A673 (cell line): ENCODE data around the gene RASGRP2. TPM values are rescaled to one million over a fixed set of nuclear protein-coding genes. Genes with fewer than 3 reads are reported as not detected.

Experiments
- BruUV-seq: library from RNA; stranded (reverse); fragments of 400-500 nt; replicated peaks from 2 replicates; lab custom pipeline; 2021; lab: Mats Ljungman, UMichigan
- CTCF ChIA-PET: fragments of 300-600 bp; sonication (Branson Sonifier 250); formaldehyde crosslinking; loops from one replicate; lab custom pipeline; 2022; ENCODE audit warnings: antibody characterized with exemption; lab: Charles Lee
- POLR2A ChIA-PET: fragments of 300-600 bp; sonication (Branson Sonifier 250); formaldehyde crosslinking; loops from one replicate; lab custom pipeline; 2022; ENCODE audit warnings: antibody characterized with exemption; ENCODE audit not compliant: low non-redundant PET; lab: Charles Lee
- DNase-seq: peaks from one replicate; pipeline ENCODE4 v3.0.0-alpha.2; 2015; ENCODE audit warnings: low spot score
- H3K27ac ChIP-seq: fragments of 200-600 bp; sonication (generic); 2 replicates; pipeline ENCODE4 v1.5.1; 2016; ENCODE audit warnings: mixed run types, low read depth, mild to moderate bottlenecking, mixed read lengths, antibody characterized with exemption, low read length; ENCODE audit not compliant: poor library complexity, severe bottlenecking
- H3K27me3 ChIP-seq: fragments of 200-600 bp; sonication (generic); replicated peaks from 2 replicates; pipeline ENCODE4 v1.6.1; 2017; ENCODE audit warnings: mixed run types, low read depth, mild to moderate bottlenecking, mixed read lengths, antibody characterized with exemption, low read length; ENCODE audit not compliant: insufficient read depth, poor library complexity
- H3K36me3 ChIP-seq: fragments of 200-600 bp; sonication (generic); 2 replicates; pipeline ENCODE4 v1.6.1; 2016; ENCODE audit warnings: mixed run types, mild to moderate bottlenecking, mixed read lengths, antibody characterized with exemption, low read length; ENCODE audit not compliant: insufficient read depth, poor library complexity, severe bottlenecking
- H3K4me1 ChIP-seq: fragments of 200-600 bp; sonication (generic); 2 replicates; pipeline ENCODE4 v1.6.1; 2017; ENCODE audit warnings: mixed run types, mild to moderate bottlenecking, mixed read lengths, antibody characterized with exemption, low read length; ENCODE audit not compliant: insufficient read depth, poor library complexity, severe bottlenecking
- H3K4me3 ChIP-seq: fragments of 200-600 bp; sonication (generic); 2 replicates; pipeline ENCODE4 v1.5.1; 2016; ENCODE audit warnings: low read depth, mixed run types, mild to moderate bottlenecking, mixed read lengths, low read length; ENCODE audit not compliant: poor library complexity, severe bottlenecking
- H3K9me3 ChIP-seq: fragments of 200-600 bp; sonication (generic); 2 replicates; pipeline ENCODE4 v1.6.1; 2016; ENCODE audit warnings: mixed run types, low read depth, mild to moderate bottlenecking, mixed read lengths, antibody characterized with exemption, low read length; ENCODE audit not compliant: poor library complexity, severe bottlenecking
- EZH2 ChIP-seq: fragments of 200-600 bp; sonication (generic); IDR thresholded peaks from 2 replicates; pipeline ENCODE4 v1.6.1; 2017; ENCODE audit warnings: borderline replicate concordance, low read depth, mild to moderate bottlenecking, mixed read lengths, antibody characterized with exemption, low read length; ENCODE audit not compliant: poor library complexity, severe bottlenecking
- intact Hi-C: fragments of 100-400 bp; cut with micrococcal nuclease; formaldehyde crosslinking; loops from one replicate; pipeline ENCODE4 v1.10.0; 2022; ENCODE audit not compliant: unreplicated experiment
- total RNA-seq: library from RNA; stranded (reverse); gene quantifications from 2 replicates; pipeline ENCODE4 v1.2.3, GENCODE V29; 2021
- TF ChIP-seq, protein P1 (sequence below): fragments of 300-800, 200-600 bp; sonication (generic); conservative IDR thresholded peaks from 2 replicates; pipeline ENCODE4 v1.5.1; 2017; ENCODE audit warnings: low read depth, mild to moderate bottlenecking, antibody characterized with exemption, low read length, moderate library complexity, mixed read lengths

RASGRP2 gene
- total RNA-seq, 1 experiment from 2014 or later, result 2.0 TPM

DNA sequence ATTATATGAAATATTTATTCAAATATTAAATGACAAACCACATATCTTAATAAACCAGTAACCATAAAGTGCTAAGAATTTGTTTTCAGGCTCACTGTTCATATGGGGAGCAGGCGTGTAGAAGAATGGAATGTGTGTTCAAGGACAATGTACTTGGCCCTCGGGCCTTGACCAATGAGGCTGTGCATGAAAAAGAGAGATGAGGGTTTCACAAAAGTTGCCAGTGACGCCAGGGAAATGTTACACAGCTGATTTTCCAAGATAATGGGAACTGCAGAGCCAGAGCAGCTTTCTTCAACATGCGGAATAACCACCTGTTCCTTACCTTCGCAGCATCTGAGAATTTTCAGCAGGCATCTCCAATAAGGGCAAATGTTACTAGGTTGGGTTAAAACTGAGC is 30.2 kb upstream of the RASGRP2 start:
- BruUV-seq, result no TSS peak
- intact Hi-C loops, result no loop called here
- no peaks in the 10 kb centered on the region for H3K27me3 ChIP-seq
- H3K27ac ChIP-seq, result no peak overlapping the region
- no peaks in the 10 kb centered on the region for H3K9me3 ChIP-seq
- H3K36me3 ChIP-seq, result peaks cover 84% of the 10 kb centered on the region
- DNase-seq, result no peak
- H3K4me3 ChIP-seq, result no peak overlapping the region
- TF ChIP-seq, protein P1, sequence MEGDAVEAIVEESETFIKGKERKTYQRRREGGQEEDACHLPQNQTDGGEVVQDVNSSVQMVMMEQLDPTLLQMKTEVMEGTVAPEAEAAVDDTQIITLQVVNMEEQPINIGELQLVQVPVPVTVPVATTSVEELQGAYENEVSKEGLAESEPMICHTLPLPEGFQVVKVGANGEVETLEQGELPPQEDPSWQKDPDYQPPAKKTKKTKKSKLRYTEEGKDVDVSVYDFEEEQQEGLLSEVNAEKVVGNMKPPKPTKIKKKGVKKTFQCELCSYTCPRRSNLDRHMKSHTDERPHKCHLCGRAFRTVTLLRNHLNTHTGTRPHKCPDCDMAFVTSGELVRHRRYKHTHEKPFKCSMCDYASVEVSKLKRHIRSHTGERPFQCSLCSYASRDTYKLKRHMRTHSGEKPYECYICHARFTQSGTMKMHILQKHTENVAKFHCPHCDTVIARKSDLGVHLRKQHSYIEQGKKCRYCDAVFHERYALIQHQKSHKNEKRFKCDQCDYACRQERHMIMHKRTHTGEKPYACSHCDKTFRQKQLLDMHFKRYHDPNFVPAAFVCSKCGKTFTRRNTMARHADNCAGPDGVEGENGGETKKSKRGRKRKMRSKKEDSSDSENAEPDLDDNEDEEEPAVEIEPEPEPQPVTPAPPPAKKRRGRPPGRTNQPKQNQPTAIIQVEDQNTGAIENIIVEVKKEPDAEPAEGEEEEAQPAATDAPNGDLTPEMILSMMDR, result no peak
- TF ChIP-seq EZH2, result no peak
- ChIA-PET POLR2A (interaction anchor here (0.9 kb wide), 1 partner anchor 11 kb away, joined by 3 read pairs; no protein-coding TSS in a partner anchor), CTCF (no interaction called here)
- H3K4me1 ChIP-seq, result peaks cover 28% of the 10 kb centered on the region

DNA sequence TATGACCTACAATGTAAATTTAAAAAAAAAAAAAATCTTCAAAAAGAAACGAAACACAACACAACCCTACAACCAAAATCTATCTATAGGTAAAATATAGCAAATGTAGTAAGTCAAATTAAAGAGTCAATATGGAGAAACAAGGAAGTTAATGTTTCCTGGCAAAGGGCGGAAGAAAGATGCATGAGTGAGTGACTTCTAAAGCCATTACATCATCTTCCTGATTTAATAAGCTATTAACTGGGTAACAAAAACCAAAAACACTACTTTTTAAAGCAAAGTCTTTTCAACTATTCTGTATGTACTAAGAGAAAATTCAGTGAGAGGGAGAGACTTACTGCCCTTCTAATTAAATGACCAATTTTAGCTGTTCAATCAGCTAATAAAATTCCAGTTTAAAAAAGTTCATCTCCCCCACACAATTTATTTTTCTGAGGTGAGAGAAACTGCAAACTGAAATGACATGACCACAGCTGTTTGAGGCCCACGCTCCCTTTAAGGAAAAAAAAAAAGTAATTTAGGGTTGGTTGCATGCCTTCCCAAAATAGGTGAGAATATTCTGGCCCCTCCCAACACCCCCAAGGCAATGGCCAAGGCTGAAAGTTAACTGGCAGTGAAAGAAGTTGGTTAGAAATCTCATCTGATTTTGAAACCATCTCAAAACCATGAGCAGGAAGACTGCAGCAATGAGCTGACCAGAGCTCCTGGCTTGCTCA is 28.5 kb upstream of the RASGRP2 start:
- Histone ChIP-seq H3K4me3 (no peak overlapping the region), H3K27me3 (no peaks in the 10 kb centered on the region), H3K36me3 (peaks cover 100% of the 10 kb centered on the region), H3K9me3 (no peaks in the 10 kb centered on the region), H3K27ac (peak overlapping the region; percentile 8), H3K4me1 (peaks cover 35% of the 10 kb centered on the region)
- ChIA-PET CTCF (interaction anchor here (0.7 kb wide), 1 partner anchor 152 kb away, joined by 3 read pairs; no protein-coding TSS in a partner anchor), POLR2A (interaction anchor here (0.5 to 0.7 kb wide), 5 partner anchors 11 to 731 kb away, joined by 5 to 8 read pairs (median 5); partner anchors contain the start of gene PYGM)
- intact Hi-C loops, result no loop called here
- DNase-seq, result no peak
- no TSS peak for BruUV-seq
- no peak for TF ChIP-seq EZH2
- TF ChIP-seq, protein P1, result no peak

DNA sequence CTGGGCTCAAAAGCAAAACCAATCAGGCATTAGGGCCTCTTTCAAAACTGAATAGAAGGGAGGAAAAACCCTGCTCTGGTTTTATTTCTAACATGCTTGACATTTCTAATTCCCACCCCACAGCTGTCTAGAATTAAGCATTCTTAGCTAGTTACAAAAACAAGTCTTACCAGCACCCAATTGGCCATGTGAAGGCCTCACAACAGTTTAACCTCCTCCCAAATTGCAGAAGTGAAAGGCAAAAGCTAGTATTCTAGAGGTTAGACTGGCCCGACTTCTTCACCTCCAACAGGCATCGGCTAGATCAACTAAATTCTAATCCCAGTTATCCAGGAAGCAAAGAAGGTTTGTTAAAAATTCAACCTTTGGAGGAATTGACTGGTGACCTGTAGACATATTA is 27.9 kb upstream of the RASGRP2 start:
- ChIA-PET POLR2A (interaction anchor here (0.5 to 0.6 kb wide), 2 partner anchors 11 to 732 kb away, joined by 5 to 7 read pairs; no protein-coding TSS in a partner anchor), CTCF (interaction anchor here (0.7 kb wide), 1 partner anchor 151 kb away, joined by 3 read pairs; no protein-coding TSS in a partner anchor)
- no peaks in the 10 kb centered on the region for H3K9me3 ChIP-seq
- H3K36me3 ChIP-seq, result peaks cover 100% of the 10 kb centered on the region
- intact Hi-C loops, result no loop called here
- no peak for DNase-seq
- TF ChIP-seq, protein P1, result no peak
- TF ChIP-seq EZH2, result no peak
- no peak overlapping the region for H3K4me3 ChIP-seq
- peaks cover 36% of the 10 kb centered on the region for H3K4me1 ChIP-seq
- H3K27me3 ChIP-seq, result no peaks in the 10 kb centered on the region
- peak overlapping the region; percentile 8 for H3K27ac ChIP-seq
- no TSS peak for BruUV-seq
